Progenitor cell of endocrine pancreas (in vitro differentiated cells): Measurements from ENCODE around the gene TMEM184B. TPM values are rescaled to one million over a fixed set of nuclear protein-coding genes. Genes with fewer than 3 reads are reported as not detected.

Experiments used
- DNase-seq: peaks from one replicate; pipeline ENCODE4 v3.0.0; 2021; ENCODE audit warnings: low spot score; ENCODE audit not compliant: unreplicated experiment
- H3K27ac Mint-ChIP-seq: 2 replicates; pipeline ENCODE4 v1.8.0; 2021; ENCODE audit warnings: mild to moderate bottlenecking, moderate library complexity, mixed read lengths
- H3K27me3 Mint-ChIP-seq: 2 replicates; pipeline ENCODE4 v1.8.0; 2021; ENCODE audit warnings: mixed read lengths
- H3K36me3 Mint-ChIP-seq: 2 replicates; pipeline ENCODE4 v1.8.0; 2022; ENCODE audit warnings: mixed read lengths; ENCODE audit not compliant: insufficient read depth
- H3K4me1 Mint-ChIP-seq: 2 replicates; pipeline ENCODE4 v1.8.0; 2021; ENCODE audit warnings: low read depth, mixed read lengths
- H3K4me3 Mint-ChIP-seq: 2 replicates; pipeline ENCODE4 v1.8.0; 2021; ENCODE audit warnings: low read depth, mild to moderate bottlenecking, moderate library complexity, mixed read lengths
- H3K9me3 Mint-ChIP-seq: 2 replicates; pipeline ENCODE4 v1.8.0; 2021; ENCODE audit warnings: low read depth, mixed read lengths
- total RNA-seq: library from RNA; stranded (reverse); gene quantifications from 2 replicates; pipeline ENCODE4 v1.2.1, GENCODE V29; 2021
- TF ChIP-seq, protein P1 (sequence below): fragments of 200-600 bp; sonication (generic); IDR thresholded peaks from one replicate; pipeline ENCODE4 v1.5.0; 2021; ENCODE audit warnings: antibody characterized with exemption, mild to moderate bottlenecking; ENCODE audit not compliant: unreplicated experiment

The TMEM184B gene
- total RNA-seq, 1 donor from 2014 or later: 71.7 TPM

DNA sequence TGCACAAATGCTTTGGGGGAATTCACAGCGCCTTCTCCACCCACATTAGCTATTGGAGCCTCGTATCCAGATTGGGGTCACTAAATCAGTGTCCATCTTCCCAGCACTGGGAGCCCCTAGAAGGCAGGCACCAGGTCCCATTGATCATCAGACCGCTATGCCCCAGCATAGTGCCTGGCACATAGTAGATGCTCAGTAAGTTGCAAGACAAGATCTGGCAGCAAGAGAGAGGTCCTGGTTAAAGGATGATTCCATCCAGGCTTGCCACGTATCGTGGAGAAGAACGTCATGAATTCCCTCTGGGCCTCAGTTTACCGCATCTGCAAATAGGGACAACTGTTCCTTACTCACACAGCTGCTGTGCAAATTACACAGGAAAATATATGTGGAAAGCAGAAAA is 1.7 kb downstream of the TMEM184B start:
- Mint-ChIP-seq H3K27me3 (peaks cover 4% of the 10 kb centered on the region), H3K4me3 (peak overlapping the region; percentile 14), H3K27ac (no peak overlapping the region), H3K36me3 (peaks cover 2% of the 10 kb centered on the region), H3K9me3 (no peaks in the 10 kb centered on the region), H3K4me1 (peaks cover 27% of the 10 kb centered on the region)
- DNase-seq: no peak
- TF ChIP-seq, protein P1, sequence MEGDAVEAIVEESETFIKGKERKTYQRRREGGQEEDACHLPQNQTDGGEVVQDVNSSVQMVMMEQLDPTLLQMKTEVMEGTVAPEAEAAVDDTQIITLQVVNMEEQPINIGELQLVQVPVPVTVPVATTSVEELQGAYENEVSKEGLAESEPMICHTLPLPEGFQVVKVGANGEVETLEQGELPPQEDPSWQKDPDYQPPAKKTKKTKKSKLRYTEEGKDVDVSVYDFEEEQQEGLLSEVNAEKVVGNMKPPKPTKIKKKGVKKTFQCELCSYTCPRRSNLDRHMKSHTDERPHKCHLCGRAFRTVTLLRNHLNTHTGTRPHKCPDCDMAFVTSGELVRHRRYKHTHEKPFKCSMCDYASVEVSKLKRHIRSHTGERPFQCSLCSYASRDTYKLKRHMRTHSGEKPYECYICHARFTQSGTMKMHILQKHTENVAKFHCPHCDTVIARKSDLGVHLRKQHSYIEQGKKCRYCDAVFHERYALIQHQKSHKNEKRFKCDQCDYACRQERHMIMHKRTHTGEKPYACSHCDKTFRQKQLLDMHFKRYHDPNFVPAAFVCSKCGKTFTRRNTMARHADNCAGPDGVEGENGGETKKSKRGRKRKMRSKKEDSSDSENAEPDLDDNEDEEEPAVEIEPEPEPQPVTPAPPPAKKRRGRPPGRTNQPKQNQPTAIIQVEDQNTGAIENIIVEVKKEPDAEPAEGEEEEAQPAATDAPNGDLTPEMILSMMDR: no peak

DNA sequence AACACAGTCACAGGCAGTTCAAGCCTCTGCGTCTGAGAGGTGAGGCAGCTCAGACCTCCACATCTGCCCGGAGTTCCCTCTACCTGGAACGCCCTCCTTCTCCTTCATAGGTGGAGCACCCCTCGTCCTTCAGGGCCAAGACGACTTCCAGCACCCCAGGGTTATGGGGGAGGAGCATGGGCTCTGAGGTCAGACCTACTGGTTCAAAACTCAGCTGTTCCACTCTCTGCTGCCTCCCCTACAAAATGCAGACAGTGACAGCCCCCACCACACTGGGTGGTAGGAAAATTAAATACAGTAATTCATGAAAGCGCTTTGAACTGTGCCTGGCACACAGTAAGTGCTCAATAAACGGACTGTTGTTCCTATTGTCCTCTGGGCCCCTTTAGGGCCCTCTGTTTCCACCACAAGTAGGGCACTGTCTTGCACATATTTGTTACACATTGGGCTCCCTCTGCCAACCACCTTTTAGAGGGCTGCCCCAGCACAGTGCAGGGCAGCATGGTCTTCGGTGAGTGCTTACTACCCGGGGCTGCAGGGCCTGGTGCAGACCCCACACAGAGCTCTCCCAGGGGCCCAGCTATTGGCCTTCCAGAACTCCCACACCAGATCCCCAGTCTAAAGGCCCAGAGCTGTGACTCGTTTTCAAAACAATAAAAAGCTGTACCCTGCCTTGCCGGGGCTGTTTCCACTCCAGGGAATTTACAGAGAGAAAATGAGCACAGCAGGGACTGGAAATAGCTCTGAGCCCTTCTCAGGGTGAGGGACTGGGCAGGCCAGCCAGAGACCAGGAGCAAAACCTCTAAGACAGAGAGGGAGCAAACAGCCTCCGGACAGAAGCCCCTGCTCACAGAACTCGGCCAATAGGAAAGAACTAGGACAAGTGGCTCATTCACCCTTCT is 2.5 kb downstream of the TMEM184B start:
- Mint-ChIP-seq H3K9me3 (no peaks in the 10 kb centered on the region), H3K27ac (no peak overlapping the region), H3K27me3 (peaks cover 4% of the 10 kb centered on the region), H3K4me1 (peaks cover 23% of the 10 kb centered on the region), H3K4me3 (peak overlapping the region; percentile 38), H3K36me3 (peaks cover 2% of the 10 kb centered on the region)
- DNase-seq: no peak
- TF ChIP-seq, protein P1: no peak

DNA sequence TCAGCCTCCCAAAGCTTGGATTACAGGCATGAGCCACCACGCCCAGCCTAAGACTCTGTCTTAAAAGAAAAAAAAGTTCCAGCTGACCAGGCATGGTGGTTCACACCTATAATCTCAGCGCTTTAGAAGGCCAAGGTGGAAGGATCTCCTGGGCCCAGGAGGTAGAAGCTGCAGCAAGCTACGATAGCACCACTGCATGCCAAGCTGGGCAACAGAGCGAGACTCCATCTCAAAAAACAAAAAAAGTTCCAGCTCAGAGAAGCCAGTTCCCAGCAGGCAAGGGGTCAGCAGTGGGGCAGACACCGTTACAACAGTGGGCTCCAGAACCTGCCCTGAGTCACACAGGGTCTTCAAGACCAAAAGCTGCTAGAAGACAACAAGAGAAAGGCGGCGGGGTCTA is 3.3 kb downstream of the TMEM184B start:
- H3K36me3 Mint-ChIP-seq: peaks cover 2% of the 10 kb centered on the region
- TF ChIP-seq, protein P1: no peak
- no peaks in the 10 kb centered on the region for H3K9me3 Mint-ChIP-seq
- peaks cover 19% of the 10 kb centered on the region for H3K4me1 Mint-ChIP-seq
- no peaks in the 10 kb centered on the region for H3K27me3 Mint-ChIP-seq
- DNase-seq: no peak
- no peak overlapping the region for H3K4me3 Mint-ChIP-seq
- H3K27ac Mint-ChIP-seq: no peak overlapping the region

DNA sequence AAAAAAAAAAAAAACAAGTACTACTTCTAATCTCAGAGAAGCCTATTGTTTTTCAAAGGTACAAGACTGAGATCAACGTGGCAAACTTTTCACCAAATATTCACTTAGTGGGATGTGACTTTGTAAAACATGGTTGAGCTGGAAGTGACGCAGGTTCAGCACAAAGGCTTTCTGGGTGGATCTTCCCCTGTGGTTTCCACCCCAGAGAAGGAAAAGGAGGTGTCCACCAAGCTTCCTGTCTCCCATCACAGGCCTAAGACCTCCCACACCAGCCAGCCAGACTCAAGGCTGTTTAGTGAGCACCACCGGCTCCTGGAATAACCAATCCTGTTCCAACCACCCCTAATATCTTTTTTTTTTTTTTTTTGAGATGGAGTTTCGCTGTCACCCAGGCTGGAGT is 5.7 kb downstream of the TMEM184B start:
- no peaks in the 10 kb centered on the region for H3K27me3 Mint-ChIP-seq
- TF ChIP-seq, protein P1: no peak
- DNase-seq: no peak
- no peak overlapping the region for H3K27ac Mint-ChIP-seq
- peaks cover 15% of the 10 kb centered on the region for H3K4me1 Mint-ChIP-seq
- no peak overlapping the region for H3K4me3 Mint-ChIP-seq
- H3K36me3 Mint-ChIP-seq: peaks cover 6% of the 10 kb centered on the region
- H3K9me3 Mint-ChIP-seq: no peaks in the 10 kb centered on the region

DNA sequence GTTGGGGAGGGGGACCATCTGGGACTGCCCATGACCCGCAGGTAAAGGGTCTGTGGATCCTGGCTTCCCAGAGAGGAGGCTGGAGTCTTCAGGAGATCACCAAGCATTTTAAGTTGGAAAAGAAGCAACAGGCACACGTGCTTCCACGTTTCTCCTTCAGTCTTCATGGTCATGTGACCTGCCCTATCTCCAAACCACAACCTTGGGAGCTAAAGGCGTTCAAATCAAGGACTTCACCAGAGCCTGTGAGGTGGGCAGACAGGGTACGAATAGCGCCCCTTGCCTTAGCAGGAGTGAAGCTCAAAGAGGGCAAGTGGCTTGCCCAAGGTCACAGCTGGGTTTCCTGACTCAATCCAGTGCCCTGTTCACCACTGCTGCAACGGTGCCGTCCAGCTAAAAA is 6.7 kb downstream of the TMEM184B start:
- peaks cover 16% of the 10 kb centered on the region for H3K4me1 Mint-ChIP-seq
- no peaks in the 10 kb centered on the region for H3K27me3 Mint-ChIP-seq
- H3K36me3 Mint-ChIP-seq: peaks cover 4% of the 10 kb centered on the region
- no peak overlapping the region for H3K4me3 Mint-ChIP-seq
- no peak for DNase-seq
- no peak overlapping the region for H3K27ac Mint-ChIP-seq
- H3K9me3 Mint-ChIP-seq: no peaks in the 10 kb centered on the region
- TF ChIP-seq, protein P1: no peak
